ENCODE measurements around the gene PLGLB2.
"Not testable (repeated sequence)": the region's sequence is repeated elsewhere in the genome, so short reads cannot be mapped to it uniquely, and the experiment has no call there.

The PLGLB2 gene

DNA sequence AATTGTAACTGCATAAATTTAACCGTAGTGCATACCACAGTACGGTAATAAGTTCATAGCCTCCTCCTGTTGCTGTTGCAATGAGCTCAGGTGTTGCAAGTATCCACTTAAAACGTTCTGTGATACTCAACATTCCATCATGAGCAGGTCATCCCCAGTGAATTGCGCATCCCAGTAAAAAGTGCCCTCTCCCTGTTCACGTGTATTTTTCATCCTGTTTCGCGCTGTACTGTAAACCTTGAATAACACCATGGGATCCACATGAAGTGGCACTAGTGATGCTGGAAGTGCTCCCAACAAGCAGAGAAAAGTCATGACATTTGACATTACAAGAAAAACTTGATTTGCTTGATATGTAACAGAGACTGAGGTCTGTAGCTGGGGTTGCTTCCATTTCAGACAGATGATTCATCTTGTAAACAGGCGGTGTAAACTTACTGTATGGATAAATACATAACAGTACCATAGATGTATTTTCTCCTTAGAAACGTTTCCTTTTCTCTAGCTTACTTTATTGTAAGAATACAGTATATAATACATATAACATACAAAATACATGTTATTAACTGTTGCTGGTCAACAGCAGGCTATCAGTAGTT is 2.4 kb upstream of the PLGLB2 start:
- H3F3A ChIP-seq (ENCODE audit: insufficient read depth); H3K27me3 ChIP-seq (ENCODE audit: low read length); H3K4me2 ChIP-seq (ENCODE audit: low read depth, low read length, poor library complexity, severe bottlenecking); H3K4me3 ChIP-seq (ENCODE audit: insufficient read depth, low read length, poor library complexity, severe bottlenecking); H3K27ac ChIP-seq (ENCODE audit: low read depth, low read length); H3K9ac ChIP-seq (ENCODE audit: low read length); H3K79me2 ChIP-seq (ENCODE audit: insufficient read depth, low read length); H3K9me2 ChIP-seq (replicated peaks; ENCODE audit: insufficient read depth, low read length); H4K20me1 ChIP-seq (ENCODE audit: low read depth, low read length); H2AFZ ChIP-seq (ENCODE audit: low read depth, low read length, severe bottlenecking); H3K9me3 ChIP-seq (ENCODE audit: insufficient read depth, low read length); H3K36me3 ChIP-seq (ENCODE audit: low read length): not testable (repeated sequence)

DNA sequence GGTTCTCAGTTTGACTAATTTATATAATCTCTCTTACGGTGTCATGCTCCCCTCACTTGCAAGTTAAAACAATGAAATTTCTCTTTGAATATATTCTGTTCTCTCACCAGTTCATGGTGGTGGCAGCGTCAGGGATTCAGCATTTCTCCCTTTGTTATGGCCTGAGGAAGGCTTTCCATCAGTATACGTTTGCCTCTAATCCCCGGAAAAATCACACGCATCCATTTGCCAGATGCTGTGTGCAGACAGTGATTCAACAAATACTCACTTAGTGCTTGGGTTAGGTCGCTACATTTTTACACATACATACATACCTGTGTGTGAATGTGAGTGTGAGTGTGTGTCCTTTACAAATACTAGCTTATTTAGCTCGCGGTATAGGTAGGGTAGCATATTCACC is 637 bp downstream of the PLGLB2 start:
- not testable (repeated sequence) for H3K9me3 ChIP-seq (ENCODE audit: insufficient read depth, low read length); H4K20me1 ChIP-seq (ENCODE audit: low read depth, low read length); H3K27ac ChIP-seq (ENCODE audit: low read depth, low read length); H3K9me2 ChIP-seq (replicated peaks; ENCODE audit: insufficient read depth, low read length); H2AFZ ChIP-seq (ENCODE audit: low read depth, low read length, severe bottlenecking); H3K27me3 ChIP-seq (ENCODE audit: low read length); H3K4me3 ChIP-seq (ENCODE audit: insufficient read depth, low read length, poor library complexity, severe bottlenecking); H3K36me3 ChIP-seq (ENCODE audit: low read length); H3K4me2 ChIP-seq (ENCODE audit: low read depth, low read length, poor library complexity, severe bottlenecking); H3K9ac ChIP-seq (ENCODE audit: low read length); H3F3A ChIP-seq (ENCODE audit: insufficient read depth); H3K79me2 ChIP-seq (ENCODE audit: insufficient read depth, low read length)

- H3F3A ChIP-seq (ENCODE audit: insufficient read depth); H3K27ac ChIP-seq (ENCODE audit: low read depth, low read length); H3K4me3 ChIP-seq (ENCODE audit: insufficient read depth, low read length, poor library complexity, severe bottlenecking): not testable (repeated sequence)
These were observed 2.7 kb downstream of the PLGLB2 start for GRCh38 chr2:87750560-87750959.

DNA sequence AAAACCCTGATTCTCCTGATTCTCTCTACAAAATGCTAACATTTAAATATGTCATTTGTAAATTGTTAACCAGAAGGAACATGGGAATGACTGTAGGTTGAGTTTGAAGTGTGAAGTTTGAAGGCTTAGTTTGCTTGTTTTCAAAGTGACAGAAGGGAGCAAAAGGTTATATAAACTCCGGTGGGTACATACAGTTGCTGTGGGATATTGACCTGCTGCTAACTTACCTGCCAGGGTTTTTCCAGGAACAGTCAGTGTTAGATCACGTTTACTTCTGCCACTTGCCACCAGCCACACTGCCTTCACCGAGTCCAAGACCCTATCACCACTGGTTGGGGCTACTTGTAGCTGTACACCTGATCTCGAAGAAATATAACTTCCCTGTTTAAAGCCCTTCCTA is 6.9 kb downstream of the PLGLB2 start:
- not testable (repeated sequence) for H3K9ac ChIP-seq (ENCODE audit: low read length); H3K27me3 ChIP-seq (ENCODE audit: low read length)

More at GRCh38 chr2:87750560-87750959, 2.7 kb downstream of the PLGLB2 start:
- not testable (repeated sequence) for H3K9me3 ChIP-seq (ENCODE audit: insufficient read depth, low read length); H3K79me2 ChIP-seq (ENCODE audit: insufficient read depth, low read length); H3K4me2 ChIP-seq (ENCODE audit: low read depth, low read length, poor library complexity, severe bottlenecking); H3K27me3 ChIP-seq (ENCODE audit: low read length); H2AFZ ChIP-seq (ENCODE audit: low read depth, low read length, severe bottlenecking); H3K36me3 ChIP-seq (ENCODE audit: low read length); H3K9ac ChIP-seq (ENCODE audit: low read length); H4K20me1 ChIP-seq (ENCODE audit: low read depth, low read length); H3K9me2 ChIP-seq (replicated peaks; ENCODE audit: insufficient read depth, low read length)

More for the DNA sequence above, 6.9 kb downstream of the PLGLB2 start:
- not testable (repeated sequence) for H3K27ac ChIP-seq (ENCODE audit: low read depth, low read length); H3K9me2 ChIP-seq (replicated peaks; ENCODE audit: insufficient read depth, low read length); H3F3A ChIP-seq (ENCODE audit: insufficient read depth); H3K9me3 ChIP-seq (ENCODE audit: insufficient read depth, low read length); H3K36me3 ChIP-seq (ENCODE audit: low read length); H3K4me2 ChIP-seq (ENCODE audit: low read depth, low read length, poor library complexity, severe bottlenecking); H2AFZ ChIP-seq (ENCODE audit: low read depth, low read length, severe bottlenecking); H4K20me1 ChIP-seq (ENCODE audit: low read depth, low read length); H3K4me3 ChIP-seq (ENCODE audit: insufficient read depth, low read length, poor library complexity, severe bottlenecking); H3K79me2 ChIP-seq (ENCODE audit: insufficient read depth, low read length)

All from SU-DHL-6 (cell line).